GM12878 (cell line): Measurements from ENCODE around the gene KLHL7. TPM values are rescaled to one million over a fixed set of nuclear protein-coding genes. Genes with fewer than 3 reads are reported as not detected.

Experiments
- ATAC-seq: fragments of 200-7000 bp; cut with Tn5 transposase; 3 replicates; pipeline ENCODE4 v1.9.1; 2020; ENCODE audit warnings: mild to moderate bottlenecking, moderate library complexity
- BruUV-seq: library from RNA; stranded (reverse); fragments of 400-500 nt; replicated peaks from 2 replicates; lab custom pipeline; 2021; lab: Mats Ljungman, UMichigan
- CTCF ChIA-PET: fragments of 300-600 bp; sonication (Branson Sonifier 250); formaldehyde crosslinking; extraction: SDS; loops from one replicate; lab custom pipeline; 2021; ENCODE audit warnings: inconsistent platforms; lab: Yijun Ruan, JAX
- POLR2A ChIA-PET: fragments of 350-600 bp; formaldehyde crosslinking; extraction: SDS; loops from one replicate; lab custom pipeline; 2021; ENCODE audit warnings: inconsistent platforms; lab: Charles Lee
- RAD21 ChIA-PET: fragments of 300-600 bp; sonication (Branson Sonifier 250); formaldehyde crosslinking; loops from one replicate; lab custom pipeline; 2023; ENCODE audit warnings: antibody characterized with exemption; ENCODE audit not compliant: unreplicated experiment; lab: Charles Lee
- SMC1A ChIA-PET: fragments of 300-600 bp; sonication (Branson Sonifier 250); formaldehyde crosslinking; loops from one replicate; lab custom pipeline; 2023; ENCODE audit not compliant: unreplicated experiment, uncharacterized antibody; lab: Charles Lee
- DNase-seq: peaks from one replicate; pipeline ENCODE4 v3.0.0-alpha.2; 2011; ENCODE audit warnings: low read depth, low spot score
- FAIRE-seq: peaks from 3 replicates; lab custom pipeline; 2011; peaks lifted over from hg19 to GRCh38; lab: Jason Lieb, UNC
- H2AFZ ChIP-seq: 2 replicates; pipeline ENCODE4 v1.6.0; 2011; ENCODE audit warnings: low read depth, low read length, control low read depth; ENCODE audit not compliant: control insufficient read depth
- H3K27ac ChIP-seq: 2 replicates; pipeline ENCODE4 v1.5.1; 2011; ENCODE audit warnings: control low read depth; ENCODE audit not compliant: control insufficient read depth, insufficient read depth
- H3K27me3 ChIP-seq, 2 experiments: replicated peaks in 1 of 2; 2 replicates each; pipeline versions ENCODE4 v1.6.0 to v1.6.1; 2011; ENCODE audit warnings: low read length in 1 of 2; ENCODE audit not compliant: control insufficient read depth in 2 of 2, insufficient read depth in 2 of 2
- H3K36me3 ChIP-seq, 2 experiments: 2 replicates each; pipeline ENCODE4 v1.5.1; 2011; ENCODE audit warnings: low read length in 1 of 2; ENCODE audit not compliant: control insufficient read depth in 2 of 2, insufficient read depth in 2 of 2
- H3K4me1 ChIP-seq: 2 replicates; pipeline ENCODE4 v1.6.1; 2011; ENCODE audit warnings: mild to moderate bottlenecking, low read length, moderate library complexity, mixed read lengths; ENCODE audit not compliant: control insufficient read depth, insufficient read depth
- H3K4me2 ChIP-seq: 2 replicates; pipeline ENCODE4 v1.6.0; 2011; ENCODE audit warnings: control low read depth; ENCODE audit not compliant: control insufficient read depth, insufficient read depth
- H3K4me3 ChIP-seq: fragments of 200-600 bp; sonication (generic); 2 replicates; pipeline ENCODE4 v1.5.1; 2016
- H3K79me2 ChIP-seq: 2 replicates; pipeline ENCODE4 v1.6.0; 2011; ENCODE audit warnings: low read length; ENCODE audit not compliant: control insufficient read depth, insufficient read depth
- H3K9ac ChIP-seq: 2 replicates; pipeline ENCODE4 v1.8.0; 2011; ENCODE audit warnings: low read length, control low read depth, mixed read lengths; ENCODE audit not compliant: control insufficient read depth, insufficient read depth
- H3K9me3 ChIP-seq: replicated peaks from 3 replicates; pipeline ENCODE4 v1.5.1; 2011; ENCODE audit warnings: mild to moderate bottlenecking, low read length; ENCODE audit not compliant: control insufficient read depth, insufficient read depth
- H4K20me1 ChIP-seq: 2 replicates; pipeline ENCODE4 v1.6.0; 2011; ENCODE audit not compliant: control insufficient read depth, insufficient read depth
- BCLAF1 ChIP-seq: fragments of 450-650 bp; IDR thresholded peaks from 2 replicates; pipeline ENCODE4 v1.6.1; 2017; ENCODE audit warnings: antibody characterized with exemption, mild to moderate bottlenecking, moderate library complexity
- CBX5 ChIP-seq: sonication (generic); IDR thresholded peaks from 2 replicates; pipeline ENCODE4 v1.6.1; 2016; ENCODE audit warnings: low read depth, moderate library complexity, mild to moderate bottlenecking, inconsistent platforms
- ESRRA ChIP-seq: IDR thresholded peaks from 2 replicates; pipeline ENCODE4 v1.6.1; 2012; ENCODE audit warnings: mild to moderate bottlenecking, low read length, improper control_type of control experiment
- FOXK2 ChIP-seq: fragments of 450-650 bp; IDR thresholded peaks from 2 replicates; pipeline ENCODE4 v1.6.1; 2017; ENCODE audit warnings: mild to moderate bottlenecking, moderate library complexity
- HCFC1 ChIP-seq: fragments of 150-350 bp; IDR thresholded peaks from 2 replicates; pipeline ENCODE4 v1.6.1; 2014; ENCODE audit warnings: low read length
- HDAC6 ChIP-seq: fragments of 200-600 bp; sonication (generic); IDR thresholded peaks from one replicate; pipeline ENCODE4 v1.8.0; 2017; ENCODE audit warnings: antibody characterized with exemption; ENCODE audit not compliant: unreplicated experiment
- JUNB ChIP-seq: IDR thresholded peaks from 2 replicates; pipeline ENCODE4 v1.6.1; 2016; ENCODE audit warnings: antibody characterized with exemption, mild to moderate bottlenecking
- MXI1 ChIP-seq: fragments of 150-350 bp; IDR thresholded peaks from 2 replicates; pipeline ENCODE4 v1.6.1; 2011; ENCODE audit warnings: low read depth, mild to moderate bottlenecking, inconsistent platforms, low read length, improper control_type of control experiment
- NKRF ChIP-seq: fragments of 450-650 bp; conservative IDR thresholded peaks from 2 replicates; pipeline ENCODE4 v1.6.1; 2017; ENCODE audit warnings: mild to moderate bottlenecking, moderate library complexity
- SMAD5 ChIP-seq: IDR thresholded peaks from 2 replicates; pipeline ENCODE4 v1.6.1; 2016; ENCODE audit warnings: antibody characterized with exemption, low read depth
- SREBF1 ChIP-seq: IDR thresholded peaks from 2 replicates; pipeline ENCODE4 v1.6.1; 2012; ENCODE audit warnings: mild to moderate bottlenecking, low read length
- SUZ12 ChIP-seq: fragments of 200-600 bp; sonication (generic); IDR thresholded peaks from one replicate; pipeline ENCODE4 v1.6.1; 2018; ENCODE audit warnings: antibody characterized with exemption, mild to moderate bottlenecking; ENCODE audit not compliant: unreplicated experiment
- ZBTB33 ChIP-seq: fragments of 450-650 bp; IDR thresholded peaks from 2 replicates; pipeline ENCODE4 v1.6.1; 2017; ENCODE audit warnings: mild to moderate bottlenecking
- ZBTB4 ChIP-seq: fragments of 450-650 bp; formaldehyde crosslinking; IDR thresholded peaks from 2 replicates; pipeline ENCODE4 v1.4.0; 2022; ENCODE audit warnings: mild to moderate bottlenecking, moderate library complexity
- WGBS: methylation state at CpG from one replicate; pipeline ENCODE4 v1.1.6; 2016; ENCODE audit warnings: low lambda C conversion rate; ENCODE audit not compliant: insufficient replicate concordance, insufficient coverage; ENCODE audit errors: missing lambda C conversion rate; 5-methylcytosine and 5-hydroxymethylcytosine counted together
- in situ Hi-C: fragments of 300-500 bp; cut with MboI; formaldehyde crosslinking; loops from 9 replicates; pipeline ENCODE4 v1.14.3; 2018; ENCODE audit warnings: mixed read lengths
- intact Hi-C: fragments of 100-400 bp; cut with micrococcal nuclease; formaldehyde crosslinking; loops from one replicate; pipeline ENCODE4 v1.14.2; 2022; ENCODE audit not compliant: unreplicated experiment
- polyA plus RNA-seq, 11 experiments: library from polyadenylated mRNA; depleted of rRNA in 4 of 11; unstranded in 6 of 11; stranded (reverse) in 5 of 11; fragments of >200 nt; fragmentation: Nextera tagmentation in 4 of 11; fragmentation: Illumina TruSeq in 1 of 11; extraction: Ambion mirVana in 4 of 11; extraction: Trizol in 1 of 11; gene quantifications; 1 replicate in 1 of 11; 2 replicates in 10 of 11; pipeline versions ENCODE4 v1.2.1 to v1.2.3, GENCODE V29; 2011 to 2016; ENCODE audit warnings: inconsistent platforms in 2 of 11, missing spikeins in 2 of 11, low read depth in 1 of 11
- total RNA-seq, 4 experiments: library from RNA; depleted of rRNA in 3 of 4; stranded (reverse); fragments of >200 nt in 3 of 4; fragmentation: Illumina TruSeq in 1 of 4; extraction: Trizol in 1 of 4; gene quantifications; 2 replicates each; pipeline versions ENCODE4 v1.2.1 to v1.2.3, GENCODE V29; 2013 to 2021

The KLHL7 gene
- total and polyA plus RNA-seq, 10 of the 15 experiments (the other 5 are each of a cell fraction or from before 2014, with no cell fraction given): 6.4 to 38.7 (median 20.9) TPM

GRCh38 chr7:23096518-23097290 lies 8.9 kb upstream of the KLHL7 start:
- no TSS peak for BruUV-seq
- H3K9me3 ChIP-seq: no peaks in the 10 kb centered on the region; the same call in 1 of the 3 replicates
- ChIA-PET SMC1A (no interaction called here), RAD21 (no interaction called here), POLR2A (interaction anchor here (1.8 kb wide), 1 partner anchor 10 kb away, joined by 10 read pairs; no protein-coding TSS in a partner anchor), CTCF (interaction anchor here (8.4 kb wide), 1 partner anchor 12 kb away, joined by 63 read pairs; no protein-coding TSS in a partner anchor)
- H3K27me3 ChIP-seq: no peaks in the 10 kb centered on the region
- no peak for ATAC-seq
- H3K9ac ChIP-seq: no peak overlapping the region
- in situ Hi-C loops: no loop called here
- no peaks in the 10 kb centered on the region for H4K20me1 ChIP-seq
- 96% methylated on average over 2 of the region's 2 CpGs for WGBS
- no peak overlapping the region for H3K4me2 ChIP-seq
- no peak for DNase-seq
- H3K27ac ChIP-seq: no peak overlapping the region
- intact Hi-C loops: no loop called here
- no peaks in the 10 kb centered on the region for H3K36me3 ChIP-seq
- no peak overlapping the region for H2AFZ ChIP-seq
- no peak overlapping the region for H3K4me3 ChIP-seq
- no peak for FAIRE-seq
- no peaks in the 10 kb centered on the region for H3K79me2 ChIP-seq
- no peaks in the 10 kb centered on the region for H3K4me1 ChIP-seq
- TF ChIP-seq SUZ12: no peak
- TF ChIP-seq HDAC6: no peak
- TF ChIP-seq ZBTB4: no peak
- TF ChIP-seq CBX5: no peak
- no peak for TF ChIP-seq FOXK2
- TF ChIP-seq HCFC1: no peak
- TF ChIP-seq BCLAF1: no peak
- TF ChIP-seq SMAD5: no peak
- no peak for TF ChIP-seq ESRRA
- TF ChIP-seq ZBTB33: no peak
- TF ChIP-seq MXI1: no peak
- TF ChIP-seq NKRF: no peak
- TF ChIP-seq JUNB: no peak
- no peak for TF ChIP-seq SREBF1
